Smooth muscle cell (in vitro differentiated cells): ENCODE data around the gene COL19A1. TPM values are rescaled to one million over a fixed set of nuclear protein-coding genes. Genes with fewer than 3 reads are reported as not detected.
A peak's percentile ranks its signal among the peaks of the same experiment; 100 is the strongest.

Source experiments
- DNase-seq: peaks from one replicate; lab custom pipeline; 2025; ENCODE audit not compliant: unreplicated experiment; lab: John Stamatoyannopoulos, UW
- H2AFZ ChIP-seq: fragments of 200-600 bp; sonication (generic); 2 replicates; pipeline ENCODE4 v1.6.0; 2016; ENCODE audit warnings: antibody characterized with exemption, low read depth, mild to moderate bottlenecking
- H3F3A ChIP-seq: fragments of 200-600 bp; sonication (generic); 2 replicates; pipeline ENCODE4 v1.6.0; 2017; ENCODE audit warnings: antibody characterized with exemption, low read depth
- H3K27ac ChIP-seq: fragments of 200-600 bp; sonication (generic); 2 replicates; pipeline ENCODE4 v1.5.1; 2016; ENCODE audit warnings: low read depth, mild to moderate bottlenecking
- H3K27me3 ChIP-seq: fragments of 200-600 bp; sonication (generic); 2 replicates; pipeline ENCODE4 v1.6.1; 2016; ENCODE audit warnings: low read depth, mild to moderate bottlenecking
- H3K36me3 ChIP-seq: fragments of 200-600 bp; sonication (generic); 2 replicates; pipeline ENCODE4 v1.5.1; 2016; ENCODE audit warnings: low read depth
- H3K4me1 ChIP-seq: fragments of 200-600 bp; sonication (generic); 2 replicates; pipeline ENCODE4 v1.5.1; 2016; ENCODE audit warnings: low read depth
- H3K4me2 ChIP-seq: fragments of 200-600 bp; sonication (generic); 2 replicates; pipeline ENCODE4 v1.6.0; 2016; ENCODE audit warnings: mild to moderate bottlenecking
- H3K4me3 ChIP-seq: fragments of 200-600 bp; sonication (generic); 2 replicates; pipeline ENCODE4 v1.5.1; 2016; ENCODE audit warnings: mild to moderate bottlenecking
- H3K79me2 ChIP-seq: fragments of 200-600 bp; sonication (generic); 2 replicates; pipeline ENCODE4 v1.6.0; 2016; ENCODE audit warnings: low read depth, mild to moderate bottlenecking
- H3K9ac ChIP-seq: fragments of 200-600 bp; sonication (generic); 2 replicates; pipeline ENCODE4 v1.6.0; 2016; ENCODE audit warnings: low read depth
- H3K9me3 ChIP-seq: fragments of 200-600 bp; sonication (generic); replicated peaks from 2 replicates; pipeline ENCODE4 v1.5.1; 2016; ENCODE audit warnings: low read depth
- H4K20me1 ChIP-seq: fragments of 200-600 bp; sonication (generic); 2 replicates; pipeline ENCODE4 v1.6.0; 2016; ENCODE audit warnings: low read depth
- CTCF ChIP-seq: fragments of 200-600 bp; sonication (generic); IDR thresholded peaks from 2 replicates; pipeline ENCODE4 v1.5.1; 2017; ENCODE audit warnings: borderline replicate concordance, mild to moderate bottlenecking, antibody characterized with exemption; ENCODE audit not compliant: insufficient read depth, poor library complexity, severe bottlenecking
- WGBS: methylation state at CpG from one replicate; pipeline ENCODE4 v1.1.7; 2016; ENCODE audit warnings: low lambda C conversion rate; 5-methylcytosine and 5-hydroxymethylcytosine counted together
- polyA plus RNA-seq: library from polyadenylated mRNA; unstranded; fragments of >200 nt; fragmentation: Nextera tagmentation; extraction: Ambion mirVana; gene quantifications from 2 replicates; pipeline ENCODE4 v1.2.1, GENCODE V29; 2016
- total RNA-seq: library from RNA; depleted of rRNA; stranded (reverse); fragments of >200 nt; gene quantifications from 2 replicates; pipeline ENCODE4 v1.2.3, GENCODE V29; 2014

COL19A1 gene
- total and polyA plus RNA-seq, 2 experiments from 2014 or later, result 0.55 to 1.6 TPM

- H3K9ac ChIP-seq, result no peak overlapping the region
- no peak overlapping the region for H3K27ac ChIP-seq
- no peak for TF ChIP-seq CTCF
- H3K79me2 ChIP-seq, result no peaks in the 10 kb centered on the region
- no peaks in the 10 kb centered on the region for H3K4me1 ChIP-seq
- no peaks in the 10 kb centered on the region for H3K36me3 ChIP-seq
- no peak overlapping the region for H2AFZ ChIP-seq
- no peak overlapping the region for H3K4me3 ChIP-seq
- no peak for DNase-seq
- H3K27me3 ChIP-seq, result no peaks in the 10 kb centered on the region
- WGBS, result 48% methylated on average over 1 of the region's 1 CpG
- H3K4me2 ChIP-seq, result no peak overlapping the region
- H3K9me3 ChIP-seq, result no peaks in the 10 kb centered on the region
- H3F3A ChIP-seq, result no peaks in the 10 kb centered on the region
- H4K20me1 ChIP-seq, result no peaks in the 10 kb centered on the region
Measured at GRCh38 chr6:69907981-69908498, 41.7 kb downstream of the COL19A1 start.

- Histone ChIP-seq H2AFZ (no peak overlapping the region), H3K9me3 (no peaks in the 10 kb centered on the region), H3K27ac (no peak overlapping the region), H3K4me1 (no peaks in the 10 kb centered on the region), H3K79me2 (no peaks in the 10 kb centered on the region), H3K9ac (no peak overlapping the region), H3K27me3 (no peaks in the 10 kb centered on the region), H4K20me1 (no peaks in the 10 kb centered on the region), H3F3A (no peaks in the 10 kb centered on the region), H3K4me2 (no peak overlapping the region), H3K36me3 (no peaks in the 10 kb centered on the region), H3K4me3 (no peak overlapping the region)
- no peak for DNase-seq
- TF ChIP-seq CTCF, result no peak
Measured at GRCh38 chr6:69913361-69913760, 47.0 kb downstream of the COL19A1 start.

- no peaks in the 10 kb centered on the region for H4K20me1 ChIP-seq
- no peak overlapping the region for H3K9ac ChIP-seq
- H3K4me2 ChIP-seq, result no peak overlapping the region
- no peak overlapping the region for H3K27ac ChIP-seq
- H3K79me2 ChIP-seq, result no peaks in the 10 kb centered on the region
- H3K4me1 ChIP-seq, result no peaks in the 10 kb centered on the region
- no peak overlapping the region for H3K4me3 ChIP-seq
- no peaks in the 10 kb centered on the region for H3F3A ChIP-seq
- no peak overlapping the region for H2AFZ ChIP-seq
- H3K36me3 ChIP-seq, result no peaks in the 10 kb centered on the region
- 48% methylated on average over 2 of the region's 2 CpGs for WGBS
- no peaks in the 10 kb centered on the region for H3K27me3 ChIP-seq
- peak; percentile 14 for TF ChIP-seq CTCF
- no peak for DNase-seq
- no peaks in the 10 kb centered on the region for H3K9me3 ChIP-seq
Measured at GRCh38 chr6:69914015-69914485, 47.7 kb downstream of the COL19A1 start.

- no peak overlapping the region for H3K9ac ChIP-seq
- no peaks in the 10 kb centered on the region for H4K20me1 ChIP-seq
- no peak overlapping the region for H3K4me2 ChIP-seq
- H3K36me3 ChIP-seq, result no peaks in the 10 kb centered on the region
- no peaks in the 10 kb centered on the region for H3K9me3 ChIP-seq
- H3K27me3 ChIP-seq, result no peaks in the 10 kb centered on the region
- no peaks in the 10 kb centered on the region for H3F3A ChIP-seq
- H3K4me1 ChIP-seq, result no peaks in the 10 kb centered on the region
- H3K4me3 ChIP-seq, result no peak overlapping the region
- no peak for DNase-seq
- no peak for TF ChIP-seq CTCF
- 70% methylated on average over 2 of the region's 2 CpGs for WGBS
- no peak overlapping the region for H3K27ac ChIP-seq
- H2AFZ ChIP-seq, result peak overlapping the region; percentile 59
- no peaks in the 10 kb centered on the region for H3K79me2 ChIP-seq
Measured at GRCh38 chr6:69915346-69915745, 49.0 kb downstream of the COL19A1 start.
